ENCODE data around the gene SORCS1.
"Not testable (repeated sequence)": the region's sequence is repeated elsewhere in the genome, so short reads cannot be mapped to it uniquely, and the experiment has no call there.

The SORCS1 gene

DNA sequence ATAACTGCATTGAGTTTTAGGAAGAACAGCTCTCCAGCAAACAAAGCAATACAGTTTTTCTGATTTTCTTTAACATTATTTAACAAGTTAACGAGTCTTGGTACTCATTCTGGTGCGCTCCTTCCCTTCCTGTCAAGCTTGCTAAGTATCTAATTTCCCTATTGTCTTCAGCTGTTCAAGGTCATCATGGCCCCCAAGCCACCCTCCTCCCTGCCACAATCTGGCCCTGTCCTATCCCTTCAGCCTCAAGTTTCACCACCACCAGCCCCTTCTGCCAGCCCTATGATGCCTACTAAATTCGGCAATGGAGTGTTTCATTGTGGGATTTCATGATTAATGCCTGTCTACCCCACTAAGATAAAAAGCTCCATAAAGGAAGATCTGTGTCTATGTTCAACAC, 121.0 kb downstream of the SORCS1 start:
- no peak for DNase-seq (ENCODE audit: low read depth)

DNA sequence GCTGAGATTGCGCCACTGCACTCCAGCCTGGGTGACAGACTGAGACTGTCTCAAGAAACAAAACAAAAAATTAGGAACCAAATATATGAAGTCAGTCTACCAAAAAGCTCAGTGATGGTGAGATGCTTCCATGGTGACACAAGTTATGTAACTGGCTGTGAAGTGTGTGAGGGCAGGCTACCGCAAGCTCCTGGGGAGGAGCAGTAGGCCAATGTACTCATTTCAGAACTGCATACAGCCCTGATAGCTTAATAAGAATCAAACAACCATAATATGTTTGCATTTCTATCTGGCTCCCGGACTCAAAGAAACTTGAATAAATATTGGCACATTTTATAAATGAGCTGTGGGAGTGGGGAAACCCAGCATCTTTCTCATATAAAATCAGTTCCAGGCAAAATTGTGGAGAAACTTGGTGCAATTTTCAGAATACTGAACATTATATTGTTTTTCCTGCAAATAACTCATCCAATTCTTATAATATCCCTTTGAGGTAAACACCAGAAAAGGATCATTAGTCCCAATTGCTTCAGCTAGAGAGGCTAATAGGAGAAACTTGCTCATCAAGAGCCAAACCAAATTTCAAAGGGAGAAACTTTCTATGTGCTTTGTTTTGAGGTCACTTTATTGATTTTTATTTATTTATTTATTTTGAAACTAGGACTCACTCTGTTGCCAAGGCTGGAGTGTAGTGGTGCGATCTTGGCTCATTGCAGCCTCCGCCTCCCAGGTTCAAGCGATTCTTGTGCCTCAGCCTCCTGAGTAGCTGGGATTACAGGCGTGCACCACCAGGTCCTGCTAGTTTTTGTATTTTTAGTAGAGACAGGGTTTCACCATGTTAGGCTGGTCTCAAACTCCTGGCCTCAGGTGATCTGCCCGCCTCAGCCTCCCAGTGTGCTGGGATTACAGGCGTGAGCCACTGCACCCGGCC, 127.0 kb downstream of the SORCS1 start:
- no peak for DNase-seq (ENCODE audit: low read depth)

DNA sequence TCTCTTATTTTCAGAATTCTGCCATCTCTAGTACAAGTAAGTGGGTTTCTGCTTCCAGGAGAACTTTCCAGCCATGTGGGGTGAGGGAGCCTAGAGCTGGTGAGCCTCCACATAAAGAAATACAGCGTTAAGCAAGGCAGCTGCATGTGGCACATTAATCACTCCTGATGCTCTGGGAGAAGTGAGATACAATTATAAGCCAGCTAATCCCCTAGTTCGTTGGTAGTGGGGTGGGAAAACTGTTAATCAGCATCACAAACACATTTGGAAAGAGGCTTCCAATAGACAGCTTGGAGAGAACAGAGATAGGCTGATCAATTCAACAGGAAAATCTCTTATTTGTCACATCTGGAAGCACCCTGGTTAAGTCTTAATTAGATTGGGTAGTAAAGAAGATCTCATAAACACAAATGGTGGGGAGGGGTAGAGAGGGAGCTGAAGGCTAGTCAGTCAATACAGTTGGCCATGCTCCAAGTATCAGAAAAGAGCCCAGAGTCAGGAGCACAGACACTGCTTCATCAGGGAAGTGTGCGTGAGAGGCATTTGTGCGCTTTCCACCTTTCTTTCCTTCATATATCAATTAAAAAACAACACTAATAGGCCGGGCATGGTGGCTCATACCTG, 130.6 kb downstream of the SORCS1 start:
- no peak for DNase-seq (ENCODE audit: low read depth)

DNA sequence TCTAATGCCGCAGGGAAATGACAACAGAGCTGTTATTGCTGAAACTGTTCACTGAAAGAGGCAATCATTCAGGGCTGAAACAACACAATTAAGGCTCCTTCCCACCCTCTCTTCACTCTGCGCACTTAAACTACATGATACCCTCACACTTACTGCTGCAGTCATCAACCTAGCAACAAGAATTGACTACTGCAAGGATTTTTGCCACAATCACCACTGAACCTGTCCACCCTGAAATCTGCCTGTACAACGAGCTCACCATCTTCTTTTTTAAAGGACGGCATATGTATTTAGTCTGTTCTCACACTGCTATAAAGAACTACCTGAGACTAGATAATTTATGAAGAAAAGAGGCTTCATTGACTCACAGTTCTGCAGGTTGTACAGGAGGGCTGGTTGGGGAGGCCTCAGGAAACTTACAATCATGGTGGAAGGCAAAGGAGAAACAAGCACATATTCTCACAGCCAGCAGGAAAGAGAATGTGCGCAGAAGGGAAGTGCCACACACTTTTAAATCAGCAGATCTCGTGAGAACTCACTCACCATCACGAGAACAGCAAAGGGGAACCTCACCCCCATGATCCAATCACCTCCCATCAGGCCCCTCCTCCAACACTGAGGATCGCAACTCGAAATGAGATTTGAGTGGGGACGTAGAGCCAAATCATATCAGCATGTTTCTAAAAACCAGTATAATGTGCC, 131.7 kb downstream of the SORCS1 start:
- DNase-seq (ENCODE audit: low read depth) = no peak

DNA sequence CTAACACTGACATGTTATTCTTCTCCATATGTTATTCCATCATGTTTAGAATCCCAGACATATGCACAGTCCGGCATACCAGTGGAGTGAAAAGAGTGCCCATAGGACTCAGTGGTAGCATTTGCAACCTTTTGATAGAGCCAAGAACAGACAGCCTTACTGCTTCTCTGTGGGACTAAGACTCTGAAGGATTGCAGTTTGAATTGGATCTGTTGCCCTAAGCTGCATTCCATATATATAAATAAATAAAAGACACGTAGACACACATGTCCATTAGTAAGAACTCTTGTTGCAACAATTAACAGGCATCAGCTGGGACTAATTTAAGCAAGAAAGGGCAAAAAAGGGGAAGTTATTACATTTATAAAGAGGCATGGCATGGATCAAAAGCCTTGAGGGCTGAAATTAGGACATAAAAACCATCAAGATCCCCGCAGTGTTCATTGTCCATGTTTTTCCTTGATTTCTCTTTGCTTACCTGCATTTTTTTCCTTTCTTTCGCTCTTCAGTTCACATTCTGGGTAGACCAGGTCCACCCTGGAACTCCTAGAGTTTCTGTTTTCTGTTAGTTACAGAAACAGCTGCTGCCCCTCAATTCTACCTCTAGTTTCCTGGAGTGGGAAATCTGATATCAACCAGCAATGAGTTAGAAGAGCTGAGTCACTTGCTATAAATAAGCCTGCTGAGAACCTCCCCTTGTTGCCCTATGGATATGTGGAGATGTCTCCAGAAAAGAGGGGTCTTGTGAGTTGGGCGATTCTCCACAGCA, 132.4 kb downstream of the SORCS1 start:
- DNase-seq (ENCODE audit: low read depth) = peak; percentile 24

DNA sequence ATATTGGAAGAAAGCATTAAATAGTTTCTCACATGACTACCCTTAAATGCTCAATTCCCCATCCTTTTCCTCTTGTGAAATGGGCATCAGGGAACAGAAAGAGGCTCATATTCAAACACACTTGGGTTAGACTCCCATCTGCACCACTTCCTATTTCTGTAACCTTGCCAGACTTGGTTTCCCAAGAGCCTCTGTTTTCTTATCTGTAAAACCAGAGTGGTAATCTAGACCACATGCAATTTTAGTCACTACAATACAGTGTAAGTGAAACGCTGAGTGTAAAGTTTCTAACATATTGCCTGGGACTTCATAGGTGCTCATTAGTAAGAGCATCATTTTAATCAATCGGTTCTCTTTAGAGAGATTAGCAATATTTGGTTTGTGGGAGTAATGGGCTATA, 136.3 kb downstream of the SORCS1 start:
- DNase-seq (ENCODE audit: low read depth) = no peak

DNA sequence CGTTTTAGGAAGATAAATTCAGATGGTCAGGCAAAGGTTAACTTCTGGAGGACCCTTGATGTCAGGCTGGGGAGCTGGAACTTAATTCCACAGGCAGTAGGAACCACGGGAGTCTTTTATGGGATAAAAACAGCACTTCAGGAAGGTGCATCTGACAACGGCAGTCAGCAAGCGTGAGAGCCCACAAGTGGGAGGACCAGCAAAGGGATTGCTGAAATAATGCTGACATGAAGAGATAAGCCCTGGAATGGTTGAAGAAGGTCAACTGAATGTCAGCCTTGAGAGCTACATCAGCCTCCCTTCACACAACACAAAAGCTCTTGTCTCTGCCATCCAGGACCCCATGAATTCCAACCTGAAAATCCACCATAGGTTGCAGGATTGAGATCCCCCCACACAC, 138.8 kb downstream of the SORCS1 start:
- DNase-seq (ENCODE audit: low read depth) = no peak

DNA sequence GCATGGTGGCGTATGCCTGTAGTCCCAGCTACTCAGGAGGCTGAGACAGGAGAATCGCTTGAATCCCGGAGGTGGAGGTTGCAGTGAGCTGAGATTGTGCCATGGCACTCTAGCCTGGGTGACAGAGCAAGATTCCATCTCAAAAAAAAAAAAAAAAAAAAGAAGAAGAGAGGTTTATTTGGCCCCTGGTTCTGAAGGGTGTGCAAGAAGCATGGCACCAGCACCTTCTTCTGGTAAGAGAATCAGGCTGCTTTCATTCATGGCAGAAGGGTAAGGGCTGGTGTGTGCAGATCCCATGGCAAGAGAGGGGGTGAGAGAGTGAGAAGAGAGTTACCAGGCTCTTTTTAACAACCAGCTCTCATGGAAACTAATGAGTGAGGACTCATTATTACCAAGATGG, 140.5 kb downstream of the SORCS1 start:
- DNase-seq (ENCODE audit: low read depth) = not testable (repeated sequence)

DNA sequence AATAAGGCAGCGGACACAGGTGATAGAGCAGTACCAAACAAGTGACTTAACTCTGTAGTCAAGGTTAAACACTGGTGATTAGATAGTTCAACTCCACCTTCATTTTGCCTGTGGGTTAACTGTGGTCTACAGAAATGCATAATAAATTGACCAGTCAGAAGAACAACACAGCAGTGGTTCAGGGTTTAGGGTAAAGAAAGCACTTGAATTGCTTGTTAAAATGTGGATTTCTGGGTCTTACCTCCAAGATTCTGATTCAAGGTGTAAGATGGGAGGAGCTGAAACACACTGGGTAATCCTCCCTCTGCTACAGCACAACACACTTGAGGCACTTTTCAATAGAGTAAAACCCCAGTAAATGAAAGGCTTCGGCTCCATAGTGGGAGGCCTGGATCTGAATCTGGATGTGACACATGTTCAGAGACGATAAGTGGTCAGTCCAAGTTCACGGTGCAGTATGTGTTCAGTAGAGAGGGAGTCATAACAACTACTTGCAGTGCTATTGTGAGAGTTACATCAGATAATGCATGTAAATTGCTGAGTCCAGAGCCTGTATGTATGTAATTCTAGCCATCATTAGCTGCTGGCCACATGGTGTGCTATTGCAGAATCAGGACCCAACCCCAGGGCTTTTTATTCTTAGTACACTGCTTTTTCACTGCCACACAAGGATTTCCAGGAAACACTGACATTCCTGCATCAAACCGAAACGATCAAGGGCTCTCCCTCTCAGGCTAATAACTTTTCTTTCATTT, 141.7 kb downstream of the SORCS1 start:
- no peak for DNase-seq (ENCODE audit: low read depth)

DNA sequence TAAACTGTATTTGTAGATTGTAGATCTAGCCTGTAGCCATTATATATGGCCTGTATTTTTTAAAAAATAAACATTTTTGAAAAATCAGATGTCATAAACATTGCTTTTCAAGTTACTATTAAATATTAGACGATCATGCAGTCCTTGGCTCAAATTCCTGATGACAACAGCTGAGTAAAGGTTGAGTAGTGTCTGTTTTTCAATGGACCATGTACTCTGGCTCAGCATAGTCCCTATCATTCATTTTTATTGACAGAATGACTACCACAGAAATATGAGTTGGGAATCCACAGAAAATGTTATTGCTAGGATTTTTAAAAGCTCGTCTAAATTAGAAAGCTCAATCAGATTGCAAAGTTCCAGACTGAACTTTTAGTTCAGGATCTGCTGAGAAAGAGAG, 145.4 kb downstream of the SORCS1 start:
- DNase-seq (ENCODE audit: low read depth) = no peak

DNA sequence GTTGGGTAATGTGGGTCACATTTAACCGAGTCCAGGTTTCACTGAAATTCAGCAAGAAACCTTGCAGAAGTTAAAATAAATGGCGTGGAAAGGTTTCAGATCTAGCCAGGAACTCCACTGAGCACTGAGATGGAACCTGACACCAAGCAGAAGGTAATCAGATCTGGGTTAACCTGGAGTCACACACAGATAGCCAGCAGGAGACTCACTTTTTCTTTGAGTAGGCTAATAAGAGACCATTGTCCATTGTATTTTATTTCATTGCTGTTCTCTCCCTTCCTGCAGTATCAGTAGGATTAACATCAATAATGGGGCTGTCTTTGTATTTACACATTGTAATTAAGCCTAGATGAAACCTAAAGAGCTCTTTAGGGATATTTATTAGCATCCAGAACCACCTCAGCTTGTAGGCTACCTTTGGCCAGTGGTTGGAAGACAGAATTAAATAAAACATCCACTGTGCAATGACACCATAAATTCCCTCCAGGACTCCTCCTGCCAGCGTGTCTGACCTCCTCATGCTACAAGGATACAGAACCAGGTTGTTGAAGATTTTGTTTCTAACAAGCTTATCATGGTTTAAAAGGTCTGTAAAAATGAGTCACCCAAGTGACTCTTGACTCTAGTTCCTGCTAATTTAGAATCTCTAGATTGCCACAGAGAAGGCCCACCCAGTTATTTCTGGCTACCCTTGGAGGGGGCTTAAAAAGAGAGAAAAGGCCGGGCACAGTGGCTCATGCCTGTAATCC, 151.1 kb downstream of the SORCS1 start:
- no peak for DNase-seq (ENCODE audit: low read depth)

DNA sequence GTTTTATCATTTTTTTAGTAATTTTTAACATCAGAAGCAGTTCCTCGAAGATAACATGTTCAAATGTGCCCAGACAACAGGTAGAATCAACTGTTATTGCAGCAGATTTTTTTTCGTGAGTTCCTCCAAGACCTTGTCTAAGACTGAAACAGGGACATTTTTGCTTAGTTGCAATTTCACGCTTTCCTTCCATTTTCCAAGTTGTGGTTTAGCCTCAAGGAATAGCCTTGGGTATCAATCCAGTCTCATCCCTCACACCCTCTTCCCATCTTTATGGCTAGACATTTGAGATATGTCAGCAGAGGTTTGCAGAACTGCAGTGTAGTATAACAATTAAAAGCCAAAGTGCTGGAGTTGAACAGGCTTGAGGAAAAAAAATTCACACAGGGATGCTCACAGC, 152.5 kb downstream of the SORCS1 start:
- DNase-seq (ENCODE audit: low read depth) = no peak

DNA sequence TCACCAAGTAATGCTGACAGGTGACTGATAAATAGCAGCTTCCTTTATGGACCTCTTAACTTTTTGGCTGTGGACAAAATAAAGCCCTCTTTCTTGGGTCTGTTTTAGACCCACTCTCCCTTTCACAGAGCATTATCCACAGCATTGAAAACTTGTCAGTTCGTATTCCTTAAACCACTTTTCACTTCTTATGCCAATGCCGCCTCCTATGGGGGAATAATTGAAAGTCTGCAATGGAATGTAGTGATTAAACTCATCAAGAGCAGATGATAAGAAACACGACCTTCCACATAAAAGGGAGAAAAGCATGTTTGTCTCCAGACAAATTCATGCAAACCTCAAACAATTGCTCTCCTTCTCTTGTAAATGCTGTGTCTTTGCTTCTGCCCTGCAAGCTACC, 153.4 kb downstream of the SORCS1 start:
- no peak for DNase-seq (ENCODE audit: low read depth)

DNA sequence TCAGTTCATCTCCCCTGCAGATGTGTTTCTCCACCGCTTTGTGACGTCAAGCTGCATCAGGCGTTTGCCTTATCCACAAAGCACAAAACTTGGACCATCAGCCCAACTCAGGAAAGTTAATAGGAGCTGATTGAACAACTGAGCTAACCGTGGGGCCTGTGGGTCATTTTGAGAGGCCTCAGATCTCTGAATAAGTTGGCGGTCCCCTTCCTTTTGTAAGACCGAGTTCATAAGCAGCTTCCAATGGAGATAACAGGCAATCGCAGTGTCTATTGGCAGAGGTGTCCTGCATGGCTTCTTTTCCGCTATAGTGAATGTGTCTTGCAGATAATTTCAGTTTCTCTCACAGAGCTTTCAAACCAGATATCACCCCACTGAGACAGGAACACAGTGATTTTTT, 154.0 kb downstream of the SORCS1 start:
- no peak for DNase-seq (ENCODE audit: low read depth)

DNA sequence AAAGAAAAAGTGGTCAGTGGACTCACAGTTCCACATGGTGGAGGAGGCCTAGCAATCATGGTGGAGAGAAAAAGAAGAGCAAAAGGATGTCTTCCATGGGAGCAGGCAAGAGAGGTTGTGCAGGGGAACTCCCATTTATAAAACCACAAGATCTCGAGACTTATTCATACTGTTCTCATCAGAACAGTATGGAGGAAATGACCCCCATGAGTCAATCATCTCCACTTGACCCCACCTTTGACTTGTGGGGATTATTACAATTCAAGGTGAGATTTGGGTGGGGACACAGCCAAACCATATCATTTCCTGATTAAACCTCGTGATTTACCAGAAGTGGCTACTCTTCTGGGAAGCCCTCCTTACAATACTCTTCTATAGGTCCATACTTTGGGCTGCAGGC, 160.1 kb downstream of the SORCS1 start:
- no peak for DNase-seq (ENCODE audit: low read depth)

DNA sequence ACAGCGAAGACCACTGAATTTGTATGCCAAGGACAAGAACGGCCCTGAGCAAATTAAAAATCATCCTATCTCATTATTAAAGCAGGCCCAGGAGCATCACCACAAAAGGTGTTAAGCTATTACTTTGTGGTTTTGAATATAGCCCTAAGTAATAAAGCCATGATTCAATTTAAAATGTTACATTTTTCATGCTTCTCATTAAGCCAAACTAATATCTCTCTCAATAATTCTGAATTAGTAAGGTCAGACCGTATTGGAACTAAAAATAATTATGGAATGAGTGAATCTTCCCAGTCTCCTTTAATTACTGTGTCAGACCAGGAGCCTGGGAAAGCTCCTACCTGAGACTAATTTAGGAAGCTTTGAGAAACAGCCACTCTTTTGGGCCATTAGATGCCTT, 162.4 kb downstream of the SORCS1 start:
- no peak for DNase-seq (ENCODE audit: low read depth)

DNA sequence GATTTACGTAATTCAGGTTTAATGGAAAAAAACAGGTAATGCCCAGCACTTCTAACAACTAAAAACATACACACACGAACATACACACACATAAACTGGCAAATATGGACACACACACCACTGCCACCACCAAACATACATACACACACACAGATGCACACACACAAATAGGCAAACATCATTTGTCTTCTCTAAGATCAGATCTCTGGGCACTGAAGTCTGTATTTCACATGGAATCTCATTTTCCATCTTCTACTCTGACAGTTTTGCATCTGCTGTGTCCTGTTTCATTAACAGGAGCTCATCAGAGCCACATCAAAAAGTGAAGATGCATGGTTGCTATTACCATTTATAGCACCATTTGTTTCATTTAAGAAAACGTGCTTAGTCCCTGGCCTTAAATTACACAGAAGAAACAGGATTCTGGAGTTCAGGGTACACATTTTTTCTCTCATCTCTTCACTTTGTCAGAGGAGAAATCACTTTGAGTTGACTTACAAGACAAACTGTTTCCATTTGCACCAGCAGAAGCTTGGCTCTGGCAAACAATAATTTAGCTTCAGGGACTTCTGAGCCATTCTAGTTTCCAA, 165.3 kb downstream of the SORCS1 start:
- DNase-seq (ENCODE audit: low read depth) = no peak

DNA sequence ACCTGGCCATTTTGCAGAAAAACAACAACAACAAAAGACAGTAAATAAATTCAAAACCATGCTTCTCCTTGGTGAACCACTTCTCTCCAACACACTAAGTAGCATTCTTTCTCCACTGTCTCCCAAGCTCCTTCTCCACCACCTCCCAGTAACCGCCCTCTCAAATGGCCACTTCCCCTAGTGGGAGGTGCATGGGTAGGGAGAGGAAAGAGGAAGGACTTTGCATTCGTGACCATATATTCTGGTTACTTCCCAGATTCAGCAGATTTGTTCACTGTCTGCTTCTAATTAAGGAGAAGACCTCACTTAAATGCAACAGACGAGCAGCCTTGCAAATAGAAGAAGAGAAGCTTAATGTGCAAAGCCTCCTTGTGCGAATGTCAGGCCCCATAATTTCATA, 166.8 kb downstream of the SORCS1 start:
- no peak for DNase-seq (ENCODE audit: low read depth)

DNA sequence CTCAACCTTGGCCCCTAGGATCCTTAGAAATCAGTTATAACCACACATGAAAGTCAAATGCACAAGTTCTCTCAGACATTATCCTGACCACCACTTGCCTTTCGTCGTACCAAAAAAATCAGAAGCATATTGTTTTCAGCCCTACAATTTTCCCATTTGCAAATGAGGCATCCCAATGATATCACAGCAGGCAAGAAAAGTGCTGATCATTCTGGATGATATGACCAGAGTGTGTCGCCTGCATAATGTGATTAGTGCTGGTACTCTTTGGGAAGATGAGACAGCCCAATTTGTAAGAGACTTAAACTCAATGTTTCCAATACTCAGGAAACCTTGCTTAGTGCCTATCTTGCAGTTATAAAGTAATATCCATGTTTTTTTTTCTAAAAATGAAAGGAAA, 168.0 kb downstream of the SORCS1 start:
- no peak for DNase-seq (ENCODE audit: low read depth)

DNA sequence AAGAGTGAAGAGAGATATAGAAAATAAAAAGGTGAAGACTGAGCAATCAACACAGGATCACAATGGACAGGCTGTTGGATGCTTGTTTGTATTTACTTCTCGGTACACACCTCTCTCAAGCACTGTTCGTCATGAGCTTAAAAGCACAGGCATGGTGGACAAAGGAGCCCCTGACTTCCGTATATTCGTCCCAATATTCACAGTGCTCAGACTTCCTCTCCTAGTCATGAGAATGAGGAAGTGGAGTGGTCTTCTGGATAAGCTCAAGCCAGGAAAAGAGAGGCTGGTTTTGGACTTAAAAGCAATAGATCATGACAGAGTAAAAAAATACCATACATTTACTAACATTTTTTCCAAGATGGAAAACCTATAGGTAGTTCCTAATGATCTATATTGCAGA, 172.5 kb downstream of the SORCS1 start:
- no peak for DNase-seq (ENCODE audit: low read depth)
